Keratinocyte (primary cell): Measurements from ENCODE around the gene EPB41. TPM values are rescaled to one million over a fixed set of nuclear protein-coding genes. Genes with fewer than 3 reads are reported as not detected.

ENCODE experiments used
- DNase-seq: peaks from one replicate; pipeline ENCODE4 v3.0.0-alpha.2; 2011; ENCODE audit warnings: low read depth, missing footprints, low spot score
- FAIRE-seq: peaks from 2 replicates; lab custom pipeline; 2011; peaks lifted over from hg19 to GRCh38; lab: Jason Lieb, UNC
- H2AFZ ChIP-seq: 2 replicates; pipeline ENCODE4 v1.6.0; 2012; ENCODE audit warnings: low read length, control low read depth, inconsistent platforms; ENCODE audit not compliant: control insufficient read depth
- H3K27ac ChIP-seq: 2 replicates; pipeline ENCODE4 v1.5.1; 2011; ENCODE audit warnings: low read length; ENCODE audit not compliant: control insufficient read depth, insufficient read depth
- H3K27me3 ChIP-seq: 3 replicates; pipeline ENCODE4 v1.6.0; 2011; ENCODE audit warnings: low read length; ENCODE audit not compliant: control insufficient read depth, insufficient read depth; ENCODE audit errors: extremely low read depth
- H3K36me3 ChIP-seq, 2 experiments: 2 replicates in 1 of 2; 3 replicates in 1 of 2; pipeline ENCODE4 v1.5.1; 2011; ENCODE audit warnings: low read length in 2 of 2, mild to moderate bottlenecking in 1 of 2; ENCODE audit not compliant: control insufficient read depth in 2 of 2, insufficient read depth in 2 of 2; ENCODE audit errors: extremely low read depth in 1 of 2
- H3K4me1 ChIP-seq: 3 replicates; pipeline ENCODE4 v1.5.1; 2011; ENCODE audit warnings: low read length; ENCODE audit not compliant: control insufficient read depth, insufficient read depth; ENCODE audit errors: extremely low read depth
- H3K4me2 ChIP-seq: 3 replicates; pipeline ENCODE4 v1.6.0; 2011; ENCODE audit warnings: low read depth, low read length; ENCODE audit not compliant: control insufficient read depth, insufficient read depth; ENCODE audit errors: extremely low read depth
- H3K4me3 ChIP-seq, 3 experiments: fragments of 200-600 bp in 1 of 3; sonication (generic) in 1 of 3; 2 replicates in 2 of 3; 3 replicates in 1 of 3; pipeline ENCODE4 v1.5.1; 2011 to 2016; ENCODE audit warnings: low read length in 3 of 3, mild to moderate bottlenecking in 3 of 3, control low read depth in 2 of 3, inconsistent platforms in 1 of 3, low read depth in 1 of 3, mixed read lengths in 1 of 3, mixed run types in 1 of 3, moderate library complexity in 1 of 3; ENCODE audit not compliant: control insufficient read depth in 2 of 3, insufficient read depth in 2 of 3; ENCODE audit errors: extremely low read depth in 1 of 3
- H3K79me2 ChIP-seq: 2 replicates; pipeline ENCODE4 v1.6.0; 2012; ENCODE audit warnings: low read length; ENCODE audit not compliant: control insufficient read depth, insufficient read depth
- H3K9ac ChIP-seq: 3 replicates; pipeline ENCODE4 v1.6.0; 2011; ENCODE audit warnings: low read length; ENCODE audit not compliant: control insufficient read depth, insufficient read depth; ENCODE audit errors: extremely low read depth
- H3K9me1 ChIP-seq: 3 replicates; pipeline ENCODE4 v1.6.0; 2011; ENCODE audit warnings: low read length; ENCODE audit not compliant: control insufficient read depth, insufficient read depth; ENCODE audit errors: extremely low read depth
- H3K9me3 ChIP-seq: 2 replicates; pipeline ENCODE4 v1.5.1; 2012; ENCODE audit warnings: low read depth, low read length; ENCODE audit not compliant: control insufficient read depth
- H4K20me1 ChIP-seq: 3 replicates; pipeline ENCODE4 v1.6.0; 2011; ENCODE audit warnings: low read length; ENCODE audit not compliant: control insufficient read depth, insufficient read depth; ENCODE audit errors: extremely low read depth
- CTCF ChIP-seq, 3 experiments: IDR thresholded peaks in 1 of 3; conservative IDR thresholded peaks in 1 of 3; optimal IDR thresholded peaks in 1 of 3; 2 replicates in 2 of 3; 3 replicates in 1 of 3; pipeline versions ENCODE3 to v1.5.1; 2011; ENCODE audit warnings: low read length in 3 of 3, mild to moderate bottlenecking in 3 of 3, moderate library complexity in 2 of 3, control low read depth in 1 of 3, inconsistent platforms in 1 of 3; ENCODE audit not compliant: insufficient read depth in 2 of 3; ENCODE audit errors: extremely low read depth in 1 of 3
- EZH2 ChIP-seq: IDR thresholded peaks from one replicate; pipeline ENCODE4 v1.6.1; 2012; ENCODE audit warnings: inconsistent platforms, mild to moderate bottlenecking, low read length, moderate library complexity
- dilution Hi-C: fragments of 300-500 bp; cut with MboI; formaldehyde crosslinking; loops from one replicate; pipeline ENCODE4 v1.7.0; 2020; ENCODE audit warnings: low sequenced_read_pairs; ENCODE audit not compliant: extremely low pct_ligation_motif_present
- polyA plus RNA-seq, 5 experiments: library from polyadenylated mRNA; depleted of rRNA in 3 of 5; stranded (reverse) in 3 of 5; stranded (forward) in 1 of 5; unstranded in 1 of 5; fragments of >200 nt; gene quantifications; 1 replicate in 1 of 5; 2 replicates in 3 of 5; 3 replicates in 1 of 5; pipeline versions ENCODE4 v1.2.1 to v1.2.3, GENCODE V29; 2011 to 2012; ENCODE audit warnings: missing spikeins in 2 of 5, low read depth in 1 of 5, low replicate concordance in 1 of 5

Gene EPB41
- polyA plus RNA-seq, 1 donor (not counting 4 experiments of a cell fraction or from before 2014, with no cell fraction given), result 21.1 TPM

DNA sequence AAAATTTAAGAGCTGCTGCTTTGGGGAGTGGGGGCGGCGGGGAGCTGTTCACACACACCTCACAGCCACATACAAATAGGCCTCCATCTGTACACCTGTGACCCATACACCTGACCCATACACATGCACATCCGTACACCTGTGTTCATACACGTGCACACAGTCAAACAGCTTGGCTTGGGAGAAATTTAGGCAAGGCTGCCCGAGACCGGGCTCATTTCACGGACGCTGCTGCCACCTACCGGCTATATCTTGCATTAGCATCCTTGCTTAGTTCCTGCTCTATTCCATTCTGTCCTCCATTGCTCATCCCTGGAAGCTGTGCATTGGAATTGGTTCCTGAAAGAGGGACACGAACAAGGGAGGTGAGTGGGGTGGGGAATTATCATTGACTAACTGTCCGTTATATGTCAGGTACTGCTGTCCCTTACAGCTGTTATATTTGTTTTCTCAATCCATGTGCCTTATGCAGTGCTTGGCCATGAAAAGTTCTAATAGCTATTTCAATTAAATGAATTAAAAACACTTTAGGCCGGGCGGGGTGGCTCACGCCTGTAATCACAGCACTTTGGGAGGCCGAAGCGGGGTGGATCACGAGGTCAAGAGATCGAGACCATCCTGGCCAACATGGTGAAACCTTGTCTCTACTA lies 37.1 kb upstream of the EPB41 start:
- TF ChIP-seq EZH2, result no peak
- peak; percentile 87 to 99 (median 99) for TF ChIP-seq CTCF (optimal IDR thresholded peaks at IDR 0.05 in 1 of 3, IDR thresholded peaks at IDR 0.05 in 1 of 3, conservative IDR thresholded peaks at IDR 0.05 in 1 of 3; ENCODE audit: extremely low read depth in 1 of 3, insufficient read depth in 2 of 3, low read length in 3 of 3)
- no peak overlapping the region for H2AFZ ChIP-seq
- dilution Hi-C loops, result no loop called here
- no peaks in the 10 kb centered on the region for H4K20me1 ChIP-seq
- no peaks in the 10 kb centered on the region for H3K9me3 ChIP-seq
- no peaks in the 10 kb centered on the region for H3K9me1 ChIP-seq
- FAIRE-seq (peak; percentile 92), DNase-seq (peak; percentile 55)
- H3K79me2 ChIP-seq, result no peaks in the 10 kb centered on the region
- H3K4me2 ChIP-seq, result no peak overlapping the region
- H3K27me3 ChIP-seq, result no peaks in the 10 kb centered on the region
- H3K4me1 ChIP-seq, result peaks cover 11% of the 10 kb centered on the region
- no peaks in the 10 kb centered on the region for H3K36me3 ChIP-seq
- no peak overlapping the region for H3K9ac ChIP-seq
- no peak overlapping the region for H3K27ac ChIP-seq
- no peak overlapping the region for H3K4me3 ChIP-seq

DNA sequence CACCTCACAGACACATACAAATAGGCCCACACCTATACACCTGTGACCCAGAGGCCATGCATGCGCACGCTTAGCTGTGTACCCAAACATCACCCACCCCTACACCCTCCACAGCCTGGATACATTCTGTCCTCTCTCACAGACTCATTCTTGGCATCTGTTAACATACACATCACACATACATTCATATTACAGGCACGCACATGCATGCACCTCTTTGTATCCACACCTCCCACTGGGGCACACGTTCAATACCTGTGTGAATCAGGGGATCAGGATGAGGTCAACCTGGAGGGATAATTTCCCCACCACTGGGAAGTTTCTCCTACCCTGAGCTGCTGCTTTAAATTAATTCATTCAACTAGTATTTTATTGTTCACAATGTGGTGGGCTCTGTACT lies 35.6 kb upstream of the EPB41 start:
- TF ChIP-seq EZH2 (no peak), CTCF (optimal IDR thresholded peaks at IDR 0.05 in 1 of 3, IDR thresholded peaks at IDR 0.05 in 1 of 3, conservative IDR thresholded peaks at IDR 0.05 in 1 of 3; ENCODE audit: extremely low read depth in 1 of 3, insufficient read depth in 2 of 3, low read length in 3 of 3) (no peak)
- no peak overlapping the region for H3K4me2 ChIP-seq
- no peaks in the 10 kb centered on the region for H3K9me3 ChIP-seq
- no peak overlapping the region for H3K4me3 ChIP-seq
- no peaks in the 10 kb centered on the region for H3K79me2 ChIP-seq
- no peak overlapping the region for H2AFZ ChIP-seq
- no peaks in the 10 kb centered on the region for H3K9me1 ChIP-seq
- no peak overlapping the region for H3K9ac ChIP-seq
- no peak overlapping the region for H3K27ac ChIP-seq
- no peaks in the 10 kb centered on the region for H3K36me3 ChIP-seq
- no peaks in the 10 kb centered on the region for H3K27me3 ChIP-seq
- H4K20me1 ChIP-seq, result no peaks in the 10 kb centered on the region
- dilution Hi-C loops, result no loop called here
- DNase-seq (no peak), FAIRE-seq (no peak)
- peaks cover 14% of the 10 kb centered on the region for H3K4me1 ChIP-seq
